PC-9 (cell line): ENCODE results near the gene HSF4.

Source experiments
- EZH2 ChIP-seq: fragments of 200-600 bp; sonication (generic); IDR thresholded peaks from 2 replicates; pipeline ENCODE4 v1.8.0; 2017; ENCODE audit warnings: antibody characterized with exemption, low read depth
- TF ChIP-seq, protein P1 (sequence below): fragments of 200-600 bp; sonication (generic); conservative IDR thresholded peaks from 2 replicates; pipeline ENCODE4 v1.6.1; 2017; ENCODE audit warnings: mixed run types, antibody characterized with exemption, mild to moderate bottlenecking, moderate library complexity

DNA sequence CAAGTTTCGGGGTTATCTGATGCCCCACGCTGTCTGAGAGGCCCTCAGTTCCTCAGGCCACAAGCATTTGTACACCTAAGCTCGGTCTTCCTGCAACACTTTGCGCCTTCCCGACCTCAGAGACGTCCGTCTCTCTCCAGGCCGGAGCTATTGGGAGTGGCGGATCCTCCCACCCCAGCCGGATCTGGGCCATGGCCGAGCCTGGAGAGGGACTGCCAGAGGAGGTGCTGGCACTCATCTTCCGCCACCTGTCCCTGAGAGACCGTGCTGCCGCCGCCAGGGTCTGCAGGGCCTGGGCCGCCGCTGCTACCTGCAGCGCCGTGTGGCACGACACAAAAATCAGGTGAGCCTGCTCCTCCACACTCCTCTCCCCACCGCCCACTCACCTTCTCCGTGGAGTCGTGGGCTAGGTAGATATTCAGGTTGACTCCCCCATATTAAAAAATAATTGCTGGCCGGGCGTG, 2.9 kb upstream of the HSF4 start:
- TF ChIP-seq, protein P1, sequence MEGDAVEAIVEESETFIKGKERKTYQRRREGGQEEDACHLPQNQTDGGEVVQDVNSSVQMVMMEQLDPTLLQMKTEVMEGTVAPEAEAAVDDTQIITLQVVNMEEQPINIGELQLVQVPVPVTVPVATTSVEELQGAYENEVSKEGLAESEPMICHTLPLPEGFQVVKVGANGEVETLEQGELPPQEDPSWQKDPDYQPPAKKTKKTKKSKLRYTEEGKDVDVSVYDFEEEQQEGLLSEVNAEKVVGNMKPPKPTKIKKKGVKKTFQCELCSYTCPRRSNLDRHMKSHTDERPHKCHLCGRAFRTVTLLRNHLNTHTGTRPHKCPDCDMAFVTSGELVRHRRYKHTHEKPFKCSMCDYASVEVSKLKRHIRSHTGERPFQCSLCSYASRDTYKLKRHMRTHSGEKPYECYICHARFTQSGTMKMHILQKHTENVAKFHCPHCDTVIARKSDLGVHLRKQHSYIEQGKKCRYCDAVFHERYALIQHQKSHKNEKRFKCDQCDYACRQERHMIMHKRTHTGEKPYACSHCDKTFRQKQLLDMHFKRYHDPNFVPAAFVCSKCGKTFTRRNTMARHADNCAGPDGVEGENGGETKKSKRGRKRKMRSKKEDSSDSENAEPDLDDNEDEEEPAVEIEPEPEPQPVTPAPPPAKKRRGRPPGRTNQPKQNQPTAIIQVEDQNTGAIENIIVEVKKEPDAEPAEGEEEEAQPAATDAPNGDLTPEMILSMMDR: no peak
- TF ChIP-seq EZH2: no peak
